SU-DHL-6 (cell line): ENCODE measurements around the gene EIF2B2.

Experiments used
- EZH2phosphoT487 ChIP-seq: fragments of 200-600 bp; sonication (generic), shearing (Covaris generic); conservative IDR thresholded peaks from 2 replicates; pipeline ENCODE4 v1.6.1; 2018; ENCODE audit warnings: mild to moderate bottlenecking, antibody characterized with exemption, low read length, moderate library complexity, mixed read lengths
- TF ChIP-seq, protein P1 (sequence below): fragments of 200-600 bp; sonication (generic); IDR thresholded peaks from one replicate; pipeline ENCODE4 v1.5.1; 2017; ENCODE audit warnings: antibody characterized with exemption, mild to moderate bottlenecking, low read length, moderate library complexity; ENCODE audit not compliant: insufficient read depth, poor library complexity, severe bottlenecking

DNA sequence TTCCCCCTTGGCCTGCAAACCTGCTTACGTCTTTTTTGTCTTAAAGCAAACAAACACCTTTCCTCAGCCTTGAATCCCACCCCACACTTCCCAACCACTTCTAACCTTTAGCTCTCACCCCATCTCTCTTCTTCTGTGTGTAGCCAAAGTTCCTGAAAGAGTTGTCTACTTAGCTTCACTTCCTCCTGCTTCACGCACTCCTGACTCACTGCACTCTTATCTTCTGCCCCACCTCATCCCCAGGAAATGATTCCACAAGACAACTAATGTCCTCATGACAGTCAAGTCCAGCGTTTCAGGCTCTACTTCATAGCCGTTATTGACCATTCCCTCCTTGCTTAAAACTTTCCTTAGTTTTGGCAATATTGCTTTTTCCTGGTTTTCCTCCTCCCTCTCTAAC lies 22.4 kb downstream of the EIF2B2 start:
- TF ChIP-seq, protein P1, sequence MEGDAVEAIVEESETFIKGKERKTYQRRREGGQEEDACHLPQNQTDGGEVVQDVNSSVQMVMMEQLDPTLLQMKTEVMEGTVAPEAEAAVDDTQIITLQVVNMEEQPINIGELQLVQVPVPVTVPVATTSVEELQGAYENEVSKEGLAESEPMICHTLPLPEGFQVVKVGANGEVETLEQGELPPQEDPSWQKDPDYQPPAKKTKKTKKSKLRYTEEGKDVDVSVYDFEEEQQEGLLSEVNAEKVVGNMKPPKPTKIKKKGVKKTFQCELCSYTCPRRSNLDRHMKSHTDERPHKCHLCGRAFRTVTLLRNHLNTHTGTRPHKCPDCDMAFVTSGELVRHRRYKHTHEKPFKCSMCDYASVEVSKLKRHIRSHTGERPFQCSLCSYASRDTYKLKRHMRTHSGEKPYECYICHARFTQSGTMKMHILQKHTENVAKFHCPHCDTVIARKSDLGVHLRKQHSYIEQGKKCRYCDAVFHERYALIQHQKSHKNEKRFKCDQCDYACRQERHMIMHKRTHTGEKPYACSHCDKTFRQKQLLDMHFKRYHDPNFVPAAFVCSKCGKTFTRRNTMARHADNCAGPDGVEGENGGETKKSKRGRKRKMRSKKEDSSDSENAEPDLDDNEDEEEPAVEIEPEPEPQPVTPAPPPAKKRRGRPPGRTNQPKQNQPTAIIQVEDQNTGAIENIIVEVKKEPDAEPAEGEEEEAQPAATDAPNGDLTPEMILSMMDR: no peak
- TF ChIP-seq EZH2phosphoT487: no peak
